T47D (cell line): ENCODE data around the gene SMG6.

ENCODE experiments used
- DNase-seq, 2 experiments: peaks; one replicate each; pipeline versions ENCODE4 v3.0.0 to v3.0.0-alpha.2; 2011 to 2012; ENCODE audit warnings: low read depth in 1 of 2, low spot score in 1 of 2
- JUND ChIP-seq: IDR thresholded peaks from 2 replicates; pipeline ENCODE4 v1.6.1; 2012; ENCODE audit warnings: low read depth
- in situ Hi-C: cut with HindIII; loops from 2 replicates; pipeline ENCODE4 v1.10.0; 2016; ENCODE audit warnings: low sequenced_read_pairs, low pct_unique_long_range_greater_than_20kb

The SMG6 gene

GRCh38 chr17:2037155-2037554 lies 266.4 kb downstream of the SMG6 start:
- DNase-seq = no peak
- no peak for TF ChIP-seq JUND
- in situ Hi-C loops = no loop called here

DNA sequence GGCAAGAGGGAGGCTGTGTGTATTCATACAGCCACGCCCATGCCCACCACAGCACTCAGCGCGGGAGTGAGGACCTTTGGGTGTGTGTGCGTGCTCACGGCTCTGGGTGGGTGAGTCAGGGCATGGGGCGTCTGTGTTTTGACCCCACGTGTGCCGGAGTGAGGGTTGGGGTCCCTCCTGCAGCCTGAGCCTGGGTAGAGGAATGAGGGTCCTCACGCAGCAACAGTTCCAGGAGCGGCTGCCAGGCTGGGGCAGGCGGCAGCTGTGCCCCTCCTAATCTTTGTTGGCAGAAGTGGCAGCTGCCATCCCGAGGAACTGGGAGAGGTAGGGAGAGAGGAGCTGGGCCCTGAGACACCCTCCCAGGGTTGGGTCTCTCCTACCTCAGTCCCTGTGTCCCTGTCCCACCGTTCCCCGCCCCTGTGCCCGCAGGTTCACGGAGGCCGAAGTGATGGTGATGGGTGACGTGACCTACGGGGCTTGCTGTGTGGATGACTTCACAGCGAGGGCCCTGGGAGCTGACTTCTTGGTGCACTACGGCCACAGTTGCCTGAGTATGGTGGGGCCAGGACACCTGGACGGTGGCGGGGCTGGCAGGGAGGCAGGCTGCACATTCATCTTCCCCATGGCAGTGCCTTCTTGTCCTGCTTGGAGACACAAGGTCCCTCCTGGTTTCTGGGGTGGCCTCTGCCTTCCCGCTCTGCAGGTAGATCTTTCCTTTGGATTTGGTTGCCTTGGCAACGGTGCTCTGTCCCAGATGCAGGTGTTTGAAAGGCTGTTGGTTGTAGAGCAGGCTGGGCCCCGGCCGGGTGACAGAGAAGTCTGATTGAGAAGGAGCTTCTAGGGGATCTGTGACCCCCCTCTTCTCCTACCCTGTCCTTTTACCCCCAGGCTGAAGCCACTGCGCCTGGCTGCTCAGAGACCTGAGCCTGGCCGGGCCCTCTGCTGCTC lies 267.8 kb downstream of the SMG6 start:
- no peak for DNase-seq
- in situ Hi-C loops = no loop called here
- TF ChIP-seq JUND = no peak

- in situ Hi-C loops = no loop called here
- DNase-seq = no peak
- no peak for TF ChIP-seq JUND
Observed at GRCh38 chr17:2034806-2035540, 268.6 kb downstream of the SMG6 start.

DNA sequence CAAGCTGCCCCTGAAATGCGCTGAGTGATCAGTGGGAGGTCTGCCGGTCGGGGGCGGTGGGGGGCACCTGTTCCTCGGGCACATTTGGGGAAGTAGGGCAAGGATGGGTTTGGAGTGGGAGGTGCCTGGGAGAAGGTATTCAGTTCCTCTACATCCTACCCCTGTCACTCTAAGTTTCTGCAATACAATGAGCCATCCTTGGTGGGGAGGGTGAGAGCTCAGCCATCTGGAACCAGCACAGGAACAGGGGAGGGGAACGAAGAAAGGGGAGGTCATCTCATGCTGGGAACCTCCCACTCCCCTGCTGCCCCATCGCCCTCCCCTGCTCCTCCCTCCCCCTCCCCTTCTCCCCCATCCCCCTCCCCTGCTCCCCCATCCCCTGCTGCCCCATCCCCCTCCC lies 269.4 kb downstream of the SMG6 start:
- no peak for DNase-seq
- in situ Hi-C loops = no loop called here
- TF ChIP-seq JUND = no peak

DNA sequence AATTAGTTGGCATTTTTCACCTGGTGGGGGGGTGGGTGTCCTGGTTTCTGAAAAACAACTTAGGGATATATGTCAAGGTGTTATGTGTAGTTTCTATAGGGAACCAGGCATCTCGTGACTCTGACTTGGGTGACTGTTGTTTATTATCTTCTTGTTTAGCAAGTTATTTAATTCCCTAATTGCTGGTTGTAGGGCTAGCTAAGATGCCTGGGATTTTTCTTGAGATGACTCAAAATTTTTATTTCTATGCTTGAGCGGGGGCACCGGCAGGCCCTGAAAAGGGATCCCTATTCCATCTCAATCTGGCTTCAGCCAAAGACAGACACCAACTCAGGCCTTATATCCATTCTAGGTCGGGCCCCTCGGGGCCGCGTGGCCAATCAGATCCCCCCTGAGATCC lies 270.4 kb downstream of the SMG6 start:
- TF ChIP-seq JUND = no peak
- DNase-seq = no peak
- in situ Hi-C loops = no loop called here

GRCh38 chr17:2030779-2031163 lies 272.8 kb downstream of the SMG6 start:
- DNase-seq = no peak
- TF ChIP-seq JUND = no peak
- in situ Hi-C loops = no loop called here

- DNase-seq = peak; percentile 66 to 93
- no peak for TF ChIP-seq JUND
- in situ Hi-C loops = no loop called here
Observed at GRCh38 chr17:2029911-2030778, 273.4 kb downstream of the SMG6 start, which contains the start of gene DPH1. TSS of gene DPH1 (plus strand) at chr17:2030153. CDS start at chr17:2030170, 17 bp downstream.

DNA sequence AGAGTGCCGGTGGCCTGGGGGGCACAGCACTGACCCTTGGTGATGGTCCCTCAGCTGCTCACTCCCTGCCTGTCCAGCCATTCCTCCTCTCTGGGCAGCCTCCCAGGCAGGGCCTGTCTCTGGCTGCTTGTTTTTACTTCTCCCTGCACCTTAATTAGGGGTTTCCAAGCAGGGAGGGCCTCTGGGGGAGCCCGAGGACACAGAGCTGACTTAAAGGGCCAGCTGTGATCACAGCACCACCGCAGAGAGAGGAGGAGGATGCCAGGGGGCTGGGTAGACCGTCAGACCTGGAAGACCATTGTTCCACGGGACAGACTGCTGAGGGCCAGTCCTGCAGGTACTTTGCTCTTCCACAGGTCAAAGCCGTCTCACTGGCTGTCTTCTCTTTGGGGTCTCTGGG lies 274.8 kb downstream of the SMG6 start:
- no peak for TF ChIP-seq JUND
- no peak for DNase-seq
- in situ Hi-C loops = no loop called here

- TF ChIP-seq JUND = no peak
- no peak for DNase-seq
- in situ Hi-C loops = no loop called here
Observed at GRCh38 chr17:2028234-2028614, 275.4 kb downstream of the SMG6 start.

GRCh38 chr17:2027528-2028233 lies 275.9 kb downstream of the SMG6 start:
- in situ Hi-C loops = no loop called here
- no peak for TF ChIP-seq JUND
- no peak for DNase-seq

DNA sequence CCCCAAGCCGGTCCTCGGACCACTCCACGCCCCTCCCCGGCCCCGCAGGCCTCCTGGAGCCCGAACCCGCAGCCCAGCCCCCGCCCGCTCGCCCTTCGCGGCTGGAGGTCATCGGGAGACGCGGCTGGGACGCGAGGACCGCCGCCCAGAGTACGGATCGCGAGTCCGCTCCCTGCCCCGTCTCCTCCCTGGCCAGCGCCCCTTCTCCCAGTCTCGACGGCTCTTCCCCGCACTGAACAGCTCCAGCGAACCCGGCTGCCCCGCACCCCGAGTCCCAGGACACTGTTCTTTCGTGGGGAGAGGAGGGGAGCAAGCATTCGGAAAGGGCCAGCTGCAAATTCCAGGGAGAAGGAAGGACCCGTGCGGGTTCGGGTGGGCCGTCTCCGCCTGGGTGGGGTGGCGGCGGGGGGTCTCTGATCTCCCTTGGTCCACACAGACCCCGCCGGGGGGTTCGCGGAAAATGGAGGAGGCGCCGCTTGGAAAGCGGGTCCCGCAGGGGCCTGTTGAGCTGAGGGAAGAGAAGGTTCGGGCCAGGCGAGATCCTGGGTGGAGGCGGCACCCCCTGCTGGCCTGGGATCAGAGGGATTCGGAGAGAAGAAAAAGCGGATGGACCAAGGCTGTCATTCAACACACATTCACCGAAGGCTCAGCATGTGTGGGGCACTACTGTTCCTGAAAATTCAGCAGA lies 277.8 kb downstream of the SMG6 start:
- peak; percentile 60 to 83 for DNase-seq
- in situ Hi-C loops = no loop called here
- no peak for TF ChIP-seq JUND
